Measurements from ENCODE around the gene FILIP1L. TPM values are rescaled to one million over a fixed set of nuclear protein-coding genes. Genes with fewer than 3 reads are reported as not detected.

Gene FILIP1L
- total RNA-seq, 3 donors from 2014 or later: 19.8 to 23.7 (median 23.3) TPM

- Histone ChIP-seq H3K36me3 (no peaks in the 10 kb centered on the region), H3K4me1 (no peaks in the 10 kb centered on the region), H3K27ac (peak overlapping the region; percentile 57 to 75), H3K9me3 (peaks cover 0 to 4% of the 10 kb centered on the region in 2 donors), H3K4me3 (no peak overlapping the region), H3K27me3 (no peaks in the 10 kb centered on the region)
- TF ChIP-seq POLR2AphosphoS5 (IDR thresholded peaks at IDR 0.05) (no peak), POLR2A (IDR thresholded peaks at IDR 0.05) (no peak), CTCF (IDR thresholded peaks at IDR 0.05) (no peak)
- intact Hi-C loops (cut with DNase I; ENCODE audit: low total_unique reads): no loop called here
- DNase-seq (ENCODE audit: low spot score in 2 of 2): no peak
Measured at GRCh38 chr3:100150473-100150872, 36.2 kb upstream of the FILIP1L start.

GRCh38 chr3:100149713-100150415, 35.6 kb upstream of the FILIP1L start:
- H3K36me3 ChIP-seq: no peaks in the 10 kb centered on the region
- TF ChIP-seq POLR2AphosphoS5 (IDR thresholded peaks at IDR 0.05): no peak
- TF ChIP-seq CTCF (IDR thresholded peaks at IDR 0.05): no peak
- no peak for TF ChIP-seq POLR2A (IDR thresholded peaks at IDR 0.05)
- intact Hi-C loops (cut with DNase I; ENCODE audit: low total_unique reads): no loop called here
- H3K4me3 ChIP-seq: no peak overlapping the region
- no peaks in the 10 kb centered on the region for H3K9me3 ChIP-seq
- no peak for DNase-seq (ENCODE audit: low spot score in 2 of 2)
- H3K27me3 ChIP-seq: no peaks in the 10 kb centered on the region
- H3K27ac ChIP-seq: peak overlapping the region; percentile 57 to 75
- H3K4me1 ChIP-seq: no peaks in the 10 kb centered on the region

- Histone ChIP-seq H3K4me3 (no peak overlapping the region), H3K4me1 (no peaks in the 10 kb centered on the region), H3K9me3 (no peaks in the 10 kb centered on the region), H3K27me3 (no peaks in the 10 kb centered on the region), H3K27ac (no peak overlapping the region), H3K36me3 (no peaks in the 10 kb centered on the region)
- DNase-seq (ENCODE audit: low spot score in 2 of 2): no peak
- intact Hi-C loops (cut with DNase I; ENCODE audit: low total_unique reads): no loop called here
- no peak for TF ChIP-seq CTCF (IDR thresholded peaks at IDR 0.05)
- TF ChIP-seq POLR2AphosphoS5 (IDR thresholded peaks at IDR 0.05): no peak
- TF ChIP-seq POLR2A (IDR thresholded peaks at IDR 0.05): no peak
Measured at GRCh38 chr3:100149130-100149529, 34.8 kb upstream of the FILIP1L start.

GRCh38 chr3:100144255-100144866, 30.1 kb upstream of the FILIP1L start:
- DNase-seq (ENCODE audit: low spot score in 2 of 2): no peak
- Histone ChIP-seq H3K36me3 (no peaks in the 10 kb centered on the region), H3K9me3 (no peaks in the 10 kb centered on the region), H3K4me3 (no peak overlapping the region), H3K27ac (no peak overlapping the region), H3K27me3 (no peaks in the 10 kb centered on the region), H3K4me1 (no peaks in the 10 kb centered on the region)
- TF ChIP-seq POLR2AphosphoS5 (IDR thresholded peaks at IDR 0.05): no peak
- no peak for TF ChIP-seq CTCF (IDR thresholded peaks at IDR 0.05)
- TF ChIP-seq POLR2A (IDR thresholded peaks at IDR 0.05): no peak
- intact Hi-C loops (cut with DNase I; ENCODE audit: low total_unique reads): no loop called here

GRCh38 chr3:100141586-100141985, 27.3 kb upstream of the FILIP1L start:
- TF ChIP-seq POLR2A (IDR thresholded peaks at IDR 0.05): no peak
- TF ChIP-seq CTCF (IDR thresholded peaks at IDR 0.05): no peak
- TF ChIP-seq POLR2AphosphoS5 (IDR thresholded peaks at IDR 0.05): no peak
- intact Hi-C loops (cut with DNase I; ENCODE audit: low total_unique reads): no loop called here
- Histone ChIP-seq H3K27me3 (no peaks in the 10 kb centered on the region), H3K9me3 (no peaks in the 10 kb centered on the region), H3K4me1 (no peaks in the 10 kb centered on the region), H3K4me3 (no peak overlapping the region), H3K27ac (no peak overlapping the region), H3K36me3 (no peaks in the 10 kb centered on the region)
- DNase-seq (ENCODE audit: low spot score in 2 of 2): no peak

Data from breast epithelium (tissue), 4 donors.